NCI-H2029 (cell line): ENCODE results near the gene GMPR.

Experiments used
- DNase-seq: peaks from one replicate; lab custom pipeline; 2025; lab: John Stamatoyannopoulos, UW

Gene GMPR

DNA sequence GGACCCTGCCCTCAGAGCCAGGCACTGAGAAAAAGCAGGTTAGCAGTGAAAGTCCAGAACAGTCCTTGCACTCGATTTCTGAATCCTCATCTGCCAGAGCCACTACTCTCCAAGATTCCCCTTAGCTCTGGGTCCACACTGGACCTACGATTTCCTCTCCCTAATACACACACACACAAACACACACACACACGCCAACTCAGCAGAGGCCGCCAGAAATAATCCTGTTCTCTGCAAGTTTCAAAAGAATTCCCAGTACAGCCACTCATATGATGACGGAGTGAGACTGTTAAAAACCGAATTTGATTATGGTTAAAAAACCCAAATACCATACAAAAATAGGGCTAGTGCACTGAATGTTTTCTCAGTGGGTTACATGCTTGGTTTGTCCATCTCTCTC, 90.8 kb downstream of the GMPR start:
- DNase-seq: no peak

DNA sequence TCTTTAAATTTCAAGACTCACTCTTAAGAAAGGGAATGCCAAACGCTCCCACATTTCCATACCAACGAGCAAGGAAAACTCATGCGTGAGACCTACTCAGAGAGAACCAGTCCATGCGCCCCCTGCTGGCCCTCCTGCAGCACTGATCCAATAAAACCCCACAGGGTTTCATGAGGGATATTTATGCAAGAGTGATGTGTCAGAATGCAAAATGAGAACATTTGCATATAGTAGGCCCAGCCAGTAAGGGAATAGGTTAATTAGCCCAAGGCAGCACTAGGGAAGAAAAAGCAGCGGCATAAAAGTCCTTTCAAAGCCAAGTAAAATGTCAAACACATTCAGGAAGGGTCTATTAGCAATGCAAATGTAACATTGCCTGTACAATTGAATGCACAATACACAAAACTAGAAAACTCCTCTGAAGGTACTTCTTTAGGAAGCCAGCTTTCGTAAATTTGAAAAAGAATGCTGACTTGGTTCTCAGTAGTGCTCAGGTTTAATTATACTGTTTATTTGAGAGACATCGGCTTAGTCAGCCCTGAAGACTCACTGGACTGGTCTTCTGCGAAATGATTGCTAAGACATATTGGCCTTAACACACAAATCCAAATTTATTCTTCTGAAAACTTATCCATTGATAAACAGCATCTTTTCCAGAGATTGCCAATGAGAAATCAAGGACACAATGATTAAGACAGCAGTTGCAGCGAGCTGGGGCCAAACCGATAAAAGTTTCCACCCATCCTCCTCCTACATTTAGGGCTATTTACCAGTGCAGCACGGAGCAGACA, 93.2 kb downstream of the GMPR start:
- DNase-seq: peak; percentile 84

DNA sequence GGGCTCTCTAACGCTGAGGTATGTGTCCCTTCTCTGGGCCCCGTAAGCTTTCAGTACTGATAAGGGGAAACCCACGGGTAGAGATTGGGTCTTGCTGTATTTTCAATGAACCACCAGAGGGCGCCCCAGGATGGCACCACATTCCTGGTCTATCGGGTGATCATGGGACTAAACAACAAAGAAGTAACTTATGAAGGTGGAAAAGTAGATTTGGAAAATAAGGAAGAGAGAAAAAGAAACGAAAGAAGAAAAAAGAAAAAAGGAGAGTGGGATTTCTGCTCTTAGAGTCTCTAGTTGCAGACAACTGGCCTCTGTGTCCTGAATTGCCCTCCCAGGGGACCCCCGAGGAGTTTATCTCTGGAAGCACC, 93.8 kb downstream of the GMPR start:
- DNase-seq: peak; percentile 46

DNA sequence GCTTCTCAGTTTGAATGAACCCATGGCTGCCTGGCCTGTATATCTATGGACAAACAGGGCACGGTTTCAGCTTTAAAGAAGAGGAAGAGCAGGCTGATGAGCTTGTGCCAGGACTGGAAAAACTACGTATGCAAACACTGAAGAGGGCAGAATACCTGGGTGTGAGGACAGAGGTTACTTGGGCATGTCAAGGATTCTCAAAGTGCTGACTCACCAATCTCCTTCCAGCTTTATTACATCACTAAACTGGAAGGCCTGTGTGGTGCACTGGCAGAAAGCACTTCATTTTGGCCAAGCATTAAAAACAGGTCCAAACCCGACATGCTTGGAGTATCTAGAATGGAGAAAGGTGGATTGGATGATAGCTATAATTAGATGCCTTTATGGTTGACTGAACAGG, 95.2 kb downstream of the GMPR start:
- peak; percentile 66 for DNase-seq

DNA sequence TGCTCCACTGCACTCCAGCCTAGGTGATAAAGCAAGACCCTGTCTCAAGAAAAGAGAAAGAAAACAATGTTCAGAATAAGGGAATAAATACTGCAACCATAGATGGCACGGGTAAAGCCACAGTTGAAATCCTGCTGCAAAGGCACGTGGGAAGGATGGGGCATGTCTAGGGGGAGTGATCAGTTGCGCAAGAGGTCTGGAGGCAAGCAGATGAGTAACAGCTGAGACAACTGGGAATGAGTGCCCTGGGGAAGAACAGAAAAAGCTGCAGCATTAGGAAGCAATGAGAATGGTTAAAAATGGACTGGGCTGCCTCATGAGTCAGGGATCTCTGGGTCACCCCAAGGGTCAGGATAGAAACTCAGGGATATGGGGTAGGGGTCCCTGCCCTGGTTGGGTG, 96.3 kb downstream of the GMPR start:
- DNase-seq: no peak

DNA sequence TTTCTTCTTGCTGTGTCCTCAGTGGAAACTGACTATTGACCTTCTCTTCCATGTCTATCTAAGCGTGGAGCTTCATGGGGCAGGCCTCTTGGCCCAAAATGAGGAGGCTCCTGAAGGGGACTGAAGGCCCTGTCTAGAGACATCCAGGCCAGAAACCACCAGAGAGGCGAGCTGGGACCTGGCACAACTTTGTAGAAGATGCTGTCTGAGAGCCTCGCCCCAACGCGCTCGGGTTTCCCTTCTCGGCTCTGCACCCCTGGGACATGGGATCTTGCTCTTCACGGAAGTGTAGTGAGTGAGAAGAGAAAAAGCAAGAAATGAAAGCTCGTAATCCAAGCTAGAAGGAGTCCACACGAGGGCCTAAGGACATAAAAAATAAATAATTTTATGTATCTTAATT, 96.8 kb downstream of the GMPR start:
- DNase-seq: no peak

DNA sequence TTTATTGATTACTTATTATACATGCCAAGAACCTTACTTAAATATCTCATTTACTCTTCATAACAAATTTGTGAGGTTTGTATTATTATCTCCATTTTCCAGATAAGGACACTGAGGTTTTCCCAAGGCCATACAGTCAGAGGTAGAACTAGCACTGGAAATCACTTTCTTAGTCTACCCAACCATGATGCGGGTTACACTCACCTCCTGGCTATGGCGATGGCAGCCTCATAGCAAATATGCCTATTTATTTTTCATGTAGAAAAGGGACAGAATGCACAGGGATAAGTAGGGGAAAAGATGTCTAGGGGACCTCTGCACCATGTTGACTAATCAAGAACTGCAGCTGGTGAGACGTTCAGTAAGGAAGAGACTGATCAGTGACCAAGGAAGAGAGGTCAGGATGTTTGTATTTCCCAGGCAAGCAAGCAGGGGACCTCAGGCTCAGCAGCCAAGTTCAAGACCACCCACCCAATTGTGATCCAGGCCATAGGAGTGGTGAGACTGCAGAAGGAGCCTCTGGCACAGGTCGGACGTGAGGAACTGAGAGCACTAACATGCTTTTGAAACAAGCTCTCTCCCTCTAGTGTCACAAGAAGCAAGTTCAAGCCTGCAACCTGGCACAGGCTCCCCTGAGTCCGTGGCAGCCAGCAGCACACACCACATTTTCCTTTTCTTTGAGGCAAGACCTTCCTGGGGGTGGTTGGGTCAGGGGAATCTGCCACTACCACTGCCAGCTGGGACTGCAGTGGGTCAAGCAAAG, 97.8 kb downstream of the GMPR start:
- DNase-seq: no peak

DNA sequence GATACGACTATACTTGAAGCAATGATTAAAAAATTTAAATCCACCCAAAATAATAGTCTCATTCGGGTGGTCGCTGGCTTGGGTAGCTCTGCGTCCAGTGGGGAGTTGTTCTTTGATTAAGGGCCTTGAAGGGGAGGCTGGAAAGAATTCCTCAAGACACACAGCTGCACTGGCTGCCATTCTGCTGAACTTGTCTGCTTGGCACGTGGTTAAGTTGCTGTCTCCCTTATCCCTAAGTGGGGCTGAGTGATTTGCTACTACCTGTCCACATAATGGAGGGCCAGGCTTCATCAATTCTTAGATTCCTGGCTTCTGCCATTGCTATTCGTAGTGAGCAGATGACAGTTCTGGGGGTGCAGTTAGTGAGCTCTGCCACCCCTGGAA, 98.5 kb downstream of the GMPR start:
- no peak for DNase-seq

DNA sequence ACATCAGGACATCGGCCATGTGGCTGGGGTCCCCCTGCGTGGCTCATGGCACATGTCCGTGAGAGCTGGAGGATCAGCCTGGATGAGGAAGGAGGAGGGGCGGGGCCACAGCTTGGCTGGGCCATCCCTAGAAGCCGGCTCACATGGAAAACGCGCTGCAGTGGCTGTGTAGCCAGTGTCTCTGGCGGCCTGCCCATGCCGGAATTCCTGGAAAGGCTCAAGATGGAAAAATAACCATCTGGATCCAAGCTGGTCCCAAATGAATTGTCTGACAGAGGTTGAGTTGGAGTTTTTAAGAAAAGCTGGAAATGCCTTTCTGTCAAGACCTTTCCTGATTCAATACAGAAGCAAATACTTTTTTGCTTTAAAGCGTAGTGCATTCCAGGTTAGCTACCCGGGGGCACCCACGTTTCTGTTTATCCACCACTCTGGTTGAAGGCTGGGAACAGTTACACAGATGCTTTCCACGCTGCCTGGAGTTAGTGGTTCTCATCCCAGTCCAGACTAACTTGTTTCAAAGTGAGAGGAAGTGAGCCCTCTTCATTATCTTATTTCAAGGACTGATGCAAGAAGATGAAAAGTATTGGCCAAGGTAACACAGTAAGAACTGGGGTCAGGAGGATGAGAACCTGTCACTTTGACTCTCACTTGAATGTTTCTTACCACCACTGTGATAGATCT, 99.0 kb downstream of the GMPR start:
- DNase-seq: no peak

DNA sequence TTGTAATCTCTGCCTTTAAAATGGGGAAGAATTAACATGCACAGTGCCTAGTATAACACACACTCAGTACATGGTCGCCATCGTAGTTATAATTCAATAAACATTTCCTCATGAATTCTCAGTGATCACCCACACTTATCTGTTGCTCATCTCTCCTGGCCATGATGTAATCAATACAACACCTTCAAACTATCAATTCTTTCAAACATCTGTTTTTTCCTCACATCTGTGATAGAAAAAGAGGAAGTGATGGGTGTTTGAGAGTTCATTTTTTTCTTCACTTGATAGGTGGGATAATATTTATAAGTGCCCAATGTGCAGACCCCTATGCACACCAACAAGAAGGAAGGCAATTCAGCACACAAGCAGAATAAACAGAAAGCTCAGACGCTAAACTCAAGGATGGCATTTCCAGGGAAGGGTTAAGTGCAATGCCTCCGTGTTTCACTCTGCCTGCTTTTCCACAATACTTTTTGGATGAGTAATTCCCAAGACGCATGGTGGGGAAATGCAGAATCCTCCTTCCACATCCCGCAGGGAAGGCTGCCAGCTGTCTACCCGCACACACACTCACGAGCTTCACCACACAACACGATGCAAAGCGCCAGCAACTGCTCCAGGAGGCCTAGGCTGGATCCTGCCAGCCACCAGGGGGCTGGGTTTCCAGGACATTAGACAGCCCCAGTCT, 100.3 kb downstream of the GMPR start:
- DNase-seq: no peak

DNA sequence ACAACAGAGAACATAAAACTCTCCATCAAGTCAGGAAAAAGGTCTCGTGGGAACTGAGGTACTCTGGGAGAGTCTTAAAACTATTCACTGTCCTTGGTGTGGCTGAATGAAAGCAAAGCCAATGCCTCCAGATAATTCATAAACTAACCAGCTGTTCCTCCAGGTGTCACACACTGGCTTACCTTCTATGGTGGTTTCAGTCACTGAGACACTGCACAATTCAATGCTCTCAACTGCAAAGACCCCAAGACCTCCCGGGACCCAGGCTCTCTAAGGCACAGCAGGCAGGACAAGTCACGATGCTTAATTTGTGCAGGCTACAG, 100.8 kb downstream of the GMPR start:
- DNase-seq: no peak

DNA sequence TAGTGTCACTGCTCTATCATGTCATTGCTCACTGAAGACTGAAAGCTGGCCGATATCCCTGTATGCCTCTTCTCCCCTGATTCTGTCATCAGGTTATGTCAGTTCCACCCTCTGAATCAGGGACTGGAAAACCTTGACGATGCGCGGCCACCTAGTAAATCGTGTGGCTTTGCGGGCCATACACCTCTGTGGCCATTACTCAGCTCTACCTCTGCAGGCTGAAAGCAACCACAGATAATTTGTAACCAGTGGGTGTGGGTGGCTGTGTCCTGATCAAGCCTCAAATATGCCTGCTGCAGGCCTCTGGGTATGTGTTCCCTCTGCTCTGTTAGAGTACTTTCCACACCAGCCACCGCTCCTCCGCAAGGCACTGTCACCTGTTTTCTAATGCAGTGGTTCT, 105.2 kb downstream of the GMPR start:
- DNase-seq: no peak

DNA sequence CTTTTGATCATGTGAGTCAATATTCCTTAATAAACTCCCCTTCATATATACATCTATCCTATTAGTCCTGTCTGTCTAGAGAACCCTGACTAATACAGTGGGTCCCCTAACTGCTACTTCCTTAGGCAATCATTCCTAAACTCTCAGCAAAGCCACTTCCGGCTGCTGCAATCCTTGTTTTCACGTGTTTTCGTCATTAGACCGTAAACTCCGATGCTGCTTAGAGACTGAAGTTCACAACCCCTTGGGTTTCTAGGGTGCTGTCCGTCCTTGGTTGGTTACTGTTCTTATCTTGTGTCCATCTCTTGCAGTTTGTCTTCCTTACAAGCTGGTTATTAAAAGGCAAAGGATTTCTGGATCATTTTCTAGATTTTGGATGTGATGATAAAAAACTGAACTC, 106.4 kb downstream of the GMPR start:
- DNase-seq: no peak
